HUES6 (cell line): ENCODE results near the gene FCSK.
"Not testable (repeated sequence)": the region's sequence is repeated elsewhere in the genome, so short reads cannot be mapped to it uniquely, and the experiment has no call there.

ENCODE experiments used
- H3K27ac ChIP-seq: 2 replicates; pipeline ENCODE4 v1.7.0; 2013; ENCODE audit warnings: low read depth, mild to moderate bottlenecking, low read length, inconsistent platforms
- H3K27me3 ChIP-seq: 2 replicates; pipeline ENCODE4 v1.6.1; 2013; ENCODE audit warnings: low read length; ENCODE audit not compliant: control insufficient read depth, insufficient read depth
- H3K36me3 ChIP-seq: 2 replicates; pipeline ENCODE4 v1.6.1; 2013; ENCODE audit warnings: low read length; ENCODE audit not compliant: control insufficient read depth, insufficient read depth
- H3K4me1 ChIP-seq: 2 replicates; pipeline ENCODE4 v1.6.1; 2013; ENCODE audit warnings: low read length; ENCODE audit not compliant: control insufficient read depth, insufficient read depth
- H3K4me3 ChIP-seq: 2 replicates; pipeline ENCODE4 v1.5.1; 2013; ENCODE audit warnings: low read depth, low read length
- H3K9ac ChIP-seq: one replicate; pipeline ENCODE4 v1.6.1; 2013; ENCODE audit warnings: mild to moderate bottlenecking, low read length
- H3K9me3 ChIP-seq: 2 replicates; pipeline ENCODE4 v1.6.1; 2013; ENCODE audit warnings: low read depth, low read length; ENCODE audit not compliant: control insufficient read depth, insufficient read depth

Gene FCSK

GRCh38 chr16:70454222-70455034 lies at the start of gene FCSK:
Gene FCSK, plus strand, starts transcription at chr16:70454595. Its CDS starts 8,596 bp downstream, at chr16:70463191.
- H3K4me3 ChIP-seq, result peak within 1 kb of the TSS; percentile 87
- peak within 1 kb of the TSS; percentile 100 for H3K27ac ChIP-seq

DNA sequence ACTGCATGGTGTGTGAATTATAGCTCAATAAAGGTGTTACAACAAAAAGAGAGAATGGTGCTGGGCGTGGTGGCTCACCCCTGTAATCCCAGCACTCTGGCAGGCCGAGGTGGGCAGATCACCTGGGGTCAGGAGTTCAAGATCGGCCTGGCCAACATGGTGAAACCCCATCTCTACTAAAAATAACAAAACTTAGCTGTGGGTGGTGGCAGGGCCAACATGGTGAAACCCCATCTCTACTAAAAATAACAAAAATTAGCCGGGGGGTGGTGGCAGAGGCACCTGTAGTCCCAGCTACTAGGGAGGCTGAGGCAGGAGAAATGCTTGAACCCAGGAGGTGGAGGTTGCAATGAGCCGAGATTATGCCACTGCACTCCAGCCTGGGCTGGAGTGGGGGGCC lies 48.3 kb upstream of the FCSK start:
- H3K27ac ChIP-seq, H3K36me3 ChIP-seq, H3K9ac ChIP-seq, H3K27me3 ChIP-seq, H3K4me3 ChIP-seq, H3K9me3 ChIP-seq: not testable (repeated sequence)
- H3K4me1 ChIP-seq, result peaks cover 22% of the 10 kb centered on the region

More at GRCh38 chr16:70454222-70455034, at the start of gene FCSK:
- Histone ChIP-seq H3K4me1 (peaks cover 7% of the 10 kb centered on the region), H3K36me3 (no peaks in the 10 kb centered on the region), H3K27me3 (no peaks in the 10 kb centered on the region), H3K9me3 (no peaks in the 10 kb centered on the region), H3K9ac (peak within 1 kb of the TSS; percentile 98)

DNA sequence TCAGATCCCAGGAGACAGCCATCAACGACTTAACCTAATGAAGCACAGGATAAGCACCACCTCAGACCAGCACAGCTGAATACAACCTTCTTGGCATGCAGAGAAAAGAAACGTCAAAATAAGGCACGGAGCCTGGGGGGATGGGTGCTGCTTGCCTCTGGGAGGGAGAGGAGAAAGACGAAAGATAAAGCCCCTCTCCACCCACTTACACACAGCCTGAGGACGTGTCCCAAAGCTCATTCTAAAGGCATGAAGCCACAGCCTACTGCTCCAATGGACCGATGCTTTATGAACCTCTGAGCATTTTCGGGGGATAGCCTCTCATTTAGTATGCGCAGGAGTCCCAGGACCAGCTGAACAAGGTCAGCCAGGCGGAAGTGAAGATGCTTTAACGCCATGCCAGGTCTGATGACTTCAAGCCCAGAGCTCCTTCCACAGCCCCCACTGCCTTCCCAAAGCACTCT lies 46.6 kb upstream of the FCSK start:
- peaks cover 8% of the 10 kb centered on the region for H3K36me3 ChIP-seq
- no peaks in the 10 kb centered on the region for H3K9me3 ChIP-seq
- no peak overlapping the region for H3K27ac ChIP-seq
- H3K9ac ChIP-seq, result no peak overlapping the region
- no peak overlapping the region for H3K4me3 ChIP-seq
- H3K4me1 ChIP-seq, result peaks cover 17% of the 10 kb centered on the region
- H3K27me3 ChIP-seq, result no peaks in the 10 kb centered on the region

GRCh38 chr16:70410734-70411133 lies 43.7 kb upstream of the FCSK start:
- H3K27me3 ChIP-seq, result no peaks in the 10 kb centered on the region
- H3K27ac ChIP-seq, result no peak overlapping the region
- H3K4me1 ChIP-seq, result peaks cover 17% of the 10 kb centered on the region
- no peak overlapping the region for H3K9ac ChIP-seq
- H3K9me3 ChIP-seq, result no peaks in the 10 kb centered on the region
- H3K4me3 ChIP-seq, result no peak overlapping the region
- peaks cover 8% of the 10 kb centered on the region for H3K36me3 ChIP-seq

DNA sequence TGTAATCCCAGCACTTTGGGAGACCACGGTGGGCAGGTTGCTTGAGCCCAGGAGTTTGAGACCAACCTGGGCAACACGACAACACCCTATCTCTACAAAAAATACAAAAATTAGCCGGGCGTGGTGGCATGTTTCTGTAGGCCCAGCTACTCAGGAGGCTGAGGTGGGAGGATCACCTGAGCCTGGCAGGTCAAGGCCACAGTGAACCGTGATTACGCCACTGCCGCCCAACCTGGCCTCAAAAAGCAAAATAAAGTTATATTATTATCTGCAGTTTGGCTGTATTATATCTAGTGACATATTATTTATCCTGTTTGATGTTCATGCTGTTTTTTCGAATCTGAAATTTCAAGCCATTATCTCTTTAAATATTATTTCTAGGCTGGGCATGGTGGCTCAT lies 42.0 kb upstream of the FCSK start:
- no peak overlapping the region for H3K27ac ChIP-seq
- peaks cover 23% of the 10 kb centered on the region for H3K4me1 ChIP-seq

DNA sequence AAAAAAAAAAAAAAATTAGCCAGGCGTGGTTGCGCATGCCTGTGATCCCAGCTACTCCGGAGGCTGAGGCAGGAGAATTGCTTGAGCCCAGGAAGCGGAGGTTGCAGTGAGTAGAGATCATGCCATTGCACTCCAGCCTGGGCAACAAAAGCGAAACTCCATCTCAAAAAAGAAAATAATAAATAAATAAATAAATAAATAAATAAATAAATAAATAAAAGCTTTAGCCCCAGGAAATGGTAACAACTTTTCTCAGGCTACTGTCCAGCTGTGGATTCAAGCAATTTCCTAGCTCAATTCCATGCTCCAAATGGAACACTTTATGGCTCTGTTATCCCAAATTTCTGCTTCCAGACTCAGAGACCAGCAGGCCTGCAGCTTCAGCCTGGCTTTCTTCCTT lies 40.8 kb upstream of the FCSK start:
- not testable (repeated sequence) for H3K27ac ChIP-seq, H3K4me3 ChIP-seq, H3K9me3 ChIP-seq, H3K36me3 ChIP-seq, H3K27me3 ChIP-seq, H3K9ac ChIP-seq
- H3K4me1 ChIP-seq, result peaks cover 16% of the 10 kb centered on the region

More for the DNA sequence above, 42.0 kb upstream of the FCSK start:
- peaks cover 5% of the 10 kb centered on the region for H3K36me3 ChIP-seq
- H3K9ac ChIP-seq, result no peak overlapping the region
- no peak overlapping the region for H3K4me3 ChIP-seq
- H3K27me3 ChIP-seq, result no peaks in the 10 kb centered on the region
- H3K9me3 ChIP-seq, result no peaks in the 10 kb centered on the region

DNA sequence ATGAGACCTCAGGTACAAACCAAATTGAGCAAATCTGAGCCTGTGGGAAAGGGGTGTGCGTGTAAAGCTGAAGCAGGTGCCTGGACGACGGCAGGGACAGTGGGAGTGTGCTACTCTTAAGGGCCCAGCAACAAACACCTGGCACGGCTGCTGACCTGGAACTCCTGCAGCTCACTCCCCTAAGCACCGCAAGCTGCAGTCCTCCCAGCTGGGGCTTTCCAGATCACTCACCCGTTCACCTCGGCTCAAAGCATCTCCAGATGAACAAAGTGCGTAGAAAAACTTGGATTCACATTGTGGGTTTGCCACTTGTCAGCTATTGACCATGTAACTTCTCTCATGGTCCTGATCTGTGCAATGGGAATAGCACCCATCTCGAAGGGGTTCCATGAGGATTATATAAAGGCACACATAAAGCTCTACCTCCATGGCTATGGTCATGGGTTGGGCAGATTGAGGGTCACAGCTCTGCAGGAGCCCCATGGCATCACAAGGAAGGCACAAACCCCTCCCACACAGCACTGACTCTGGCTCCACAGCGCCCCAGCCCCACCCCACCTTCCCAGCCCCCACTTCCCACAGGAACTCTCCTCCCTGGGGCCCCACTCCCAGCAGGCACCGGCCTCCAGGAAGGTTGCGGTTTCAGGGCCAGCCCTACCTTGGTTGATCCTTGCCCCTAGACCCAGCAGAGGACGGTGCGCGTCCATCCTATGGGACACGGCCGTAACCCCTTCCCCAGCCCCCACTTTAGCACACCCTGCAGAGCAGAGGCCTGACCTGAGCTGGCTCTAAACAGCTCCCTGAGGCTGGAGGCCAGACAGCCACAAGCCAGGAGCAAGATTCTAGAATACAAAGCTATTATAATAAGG lies 37.4 kb upstream of the FCSK start:
- Histone ChIP-seq H3K27me3 (no peaks in the 10 kb centered on the region), H3K9ac (no peak overlapping the region), H3K27ac (no peak overlapping the region), H3K36me3 (no peaks in the 10 kb centered on the region; the same call in 1 of the 2 replicates), H3K4me1 (peaks cover 38% of the 10 kb centered on the region), H3K9me3 (no peaks in the 10 kb centered on the region), H3K4me3 (no peak overlapping the region)

DNA sequence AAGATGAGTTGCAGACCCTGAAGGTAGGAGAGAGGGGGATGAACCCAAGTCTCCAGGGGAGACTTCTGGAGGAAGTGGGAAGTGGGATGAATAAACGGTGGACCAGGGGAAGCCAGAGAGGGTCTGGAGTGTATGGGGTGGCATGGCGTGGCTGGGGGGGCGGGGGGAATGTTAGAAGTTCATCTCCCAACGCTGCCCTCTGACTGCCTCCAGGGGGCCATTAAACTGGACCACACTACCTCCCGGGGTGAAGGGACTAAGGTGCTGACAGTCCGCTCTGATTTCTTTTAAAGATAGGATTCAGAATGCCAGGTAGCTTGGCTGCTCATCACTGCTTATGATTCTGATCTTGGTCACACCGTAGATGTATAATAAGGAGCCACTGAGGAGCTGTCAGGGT lies 36.7 kb upstream of the FCSK start:
- H3K27ac ChIP-seq, result no peak overlapping the region
- no peaks in the 10 kb centered on the region for H3K9me3 ChIP-seq
- H3K4me3 ChIP-seq, result no peak overlapping the region
- H3K4me1 ChIP-seq, result peaks cover 45% of the 10 kb centered on the region
- H3K9ac ChIP-seq, result no peak overlapping the region
- H3K27me3 ChIP-seq, result no peaks in the 10 kb centered on the region
- peaks cover 5% of the 10 kb centered on the region; the same call in 1 of the 2 replicates for H3K36me3 ChIP-seq

DNA sequence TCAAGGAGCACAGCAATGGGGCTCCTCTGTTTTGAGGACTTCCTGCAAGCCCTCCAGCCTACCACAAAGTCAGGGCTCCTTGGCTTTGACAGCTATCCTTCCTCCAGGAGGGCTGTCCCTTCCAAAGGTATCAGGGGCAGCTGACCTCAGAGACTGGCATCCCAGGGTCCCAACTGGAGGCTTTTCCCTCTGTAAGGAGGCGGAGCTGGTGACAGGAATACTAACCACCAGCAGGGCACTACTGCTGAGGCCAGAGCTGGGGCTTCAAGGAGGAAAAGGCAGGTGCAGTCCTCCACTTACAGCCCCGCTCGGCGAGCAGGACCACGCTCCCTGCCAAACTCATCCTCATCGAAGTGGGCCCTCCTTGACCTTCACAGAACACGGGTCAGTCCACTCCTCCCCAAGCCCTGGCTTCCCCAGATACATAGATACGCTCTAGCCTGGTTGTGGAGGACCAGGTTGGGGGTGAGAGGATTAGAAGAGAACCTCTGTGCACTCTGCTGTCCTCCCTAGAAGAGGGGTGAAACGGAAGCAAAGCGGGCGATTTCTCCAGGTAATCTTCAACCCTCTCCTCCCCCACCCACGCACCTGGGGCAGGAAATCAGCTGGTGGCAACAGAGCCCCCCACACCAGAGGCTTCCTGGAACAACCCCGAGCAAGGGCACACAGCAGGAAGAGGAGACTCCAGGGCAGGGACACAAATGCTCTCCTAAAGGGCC lies 36.0 kb upstream of the FCSK start:
- no peaks in the 10 kb centered on the region for H3K27me3 ChIP-seq
- H3K4me1 ChIP-seq, result peaks cover 49% of the 10 kb centered on the region
- H3K9ac ChIP-seq, result no peak overlapping the region
- H3K9me3 ChIP-seq, result no peaks in the 10 kb centered on the region
- H3K27ac ChIP-seq, result no peak overlapping the region
- H3K36me3 ChIP-seq, result peaks cover 5% of the 10 kb centered on the region; the same call in 1 of the 2 replicates
- H3K4me3 ChIP-seq, result no peak overlapping the region

DNA sequence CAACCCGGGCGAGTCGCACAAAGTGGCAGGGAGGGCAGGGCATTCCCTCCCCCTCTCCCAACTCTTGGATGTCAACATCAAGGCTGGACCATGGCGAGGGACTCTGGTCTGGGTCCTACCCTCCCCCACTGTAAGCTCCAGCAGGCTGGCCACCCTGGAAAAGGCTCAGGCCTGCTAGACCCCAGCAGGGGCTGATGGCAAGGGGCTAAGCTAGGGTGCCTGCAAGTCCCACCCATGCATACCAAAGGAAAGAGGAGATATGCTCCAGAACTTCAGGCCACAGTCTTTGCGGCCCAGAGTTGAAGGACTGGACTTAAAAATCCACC lies 35.4 kb upstream of the FCSK start:
- H3K36me3 ChIP-seq, result peaks cover 5% of the 10 kb centered on the region; the same call in 1 of the 2 replicates
- H3K4me3 ChIP-seq, result no peak overlapping the region
- H3K4me1 ChIP-seq, result peaks cover 49% of the 10 kb centered on the region
- H3K27ac ChIP-seq, result no peak overlapping the region
- no peaks in the 10 kb centered on the region for H3K9me3 ChIP-seq
- no peak overlapping the region for H3K9ac ChIP-seq
- no peaks in the 10 kb centered on the region for H3K27me3 ChIP-seq
